Stomach (tissue), 9 donors: Measurements from ENCODE around the gene ENDOD1. TPM values are rescaled to one million over a fixed set of nuclear protein-coding genes. Genes with fewer than 3 reads are reported as not detected.

ENCODE experiments used
- DNase-seq, 2 donors: peaks; one replicate each; pipeline versions ENCODE4 v3.0.0 to v3.0.0-alpha.2; 2013 to 2019
- H3K27ac ChIP-seq, 5 donors: fragments of 200-600 bp in 4 of 5; sonication (generic) in 4 of 5; one replicate each; pipeline ENCODE4 v1.5.1; 2013 to 2019; ENCODE audit warnings: mild to moderate bottlenecking in 1 of 5, moderate library complexity in 1 of 5
- H3K27me3 ChIP-seq, 3 donors: fragments of 200-600 bp; sonication (generic); one replicate each; pipeline ENCODE4 v1.5.1; 2017 to 2019; ENCODE audit warnings: mixed run types in 1 of 3
- H3K36me3 ChIP-seq, 4 donors: fragments of 200-600 bp; sonication (generic); 1 replicate in 3 of 4; 2 replicates in 1 of 4; pipeline ENCODE4 v1.5.1; 2016 to 2019
- H3K4me1 ChIP-seq, 4 donors: fragments of 200-600 bp; sonication (generic); one replicate each; pipeline ENCODE4 v1.5.1; 2016 to 2019
- H3K4me3 ChIP-seq, 4 donors: fragments of 200-600 bp; sonication (generic) in 3 of 4; one replicate each; pipeline ENCODE4 v1.5.1; 2016 to 2019; ENCODE audit warnings: mild to moderate bottlenecking in 1 of 4
- H3K9me3 ChIP-seq, 4 donors: fragments of 200-600 bp; sonication (generic); one replicate each; pipeline ENCODE4 v1.5.1; 2016 to 2019
- EP300 ChIP-seq: sonication (generic); formaldehyde crosslinking; IDR thresholded peaks from one replicate; pipeline ENCODE4 v1.6.1; 2017; ENCODE audit warnings: antibody characterized with exemption
- POLR2A ChIP-seq, 4 donors: fragments of 450-650 bp; IDR thresholded peaks; one replicate each; pipeline ENCODE4 v1.6.1; 2016; ENCODE audit warnings: antibody characterized with exemption in 4 of 4, control low read depth in 2 of 4, mild to moderate bottlenecking in 1 of 4, moderate library complexity in 1 of 4
- POLR2AphosphoS5 ChIP-seq, 3 donors: sonication (generic); formaldehyde crosslinking; IDR thresholded peaks; one replicate each; pipeline ENCODE4 v1.6.1; 2016; ENCODE audit warnings: antibody characterized with exemption in 3 of 3
- WGBS, 5 donors: extraction: QIAGEN DNeasy Blood & Tissue Kit in 3 of 5; methylation state at CpG; one replicate each; pipeline versions ENCODE4 v1.1.5 to v1.1.7; 2013 to 2018; 5-methylcytosine and 5-hydroxymethylcytosine counted together
- intact Hi-C: fragments of 100-400 bp; cut with DNase I; formaldehyde crosslinking; loops from one replicate; pipeline ENCODE4 v1.15.1; 2023; ENCODE audit warnings: low total_unique reads
- polyA plus RNA-seq, 3 donors: library from polyadenylated mRNA; stranded (reverse); fragments of 200-250 nt; gene quantifications; one replicate each; pipeline ENCODE4 v1.2.3, GENCODE V29; 2013
- total RNA-seq, 5 donors: library from RNA; depleted of rRNA; stranded (reverse); fragments of >200 nt; gene quantifications; one replicate each; pipeline versions ENCODE4 v1.1.0 to v1.2.3, GENCODE V29; 2014 to 2016
- TF ChIP-seq, protein P1 (sequence below), 7 experiments: fragments of 450-650 bp in 4 of 7; fragments of 200-600 bp in 3 of 7; sonication (generic) in 3 of 7; IDR thresholded peaks; one replicate each; pipeline ENCODE4 v1.5.1; 2016 to 2019; ENCODE audit warnings: antibody characterized with exemption in 7 of 7, control low read depth in 2 of 7, mild to moderate bottlenecking in 1 of 7
- donor health status: healthy with polysubstance abuse.
- donor health status: Bipolar disorder and iron deficiency.
- donor health status: healthy.

ENDOD1 gene
- total and polyA plus RNA-seq, 8 donors: 2.4 to 32.2 (median 14.9) TPM

DNA sequence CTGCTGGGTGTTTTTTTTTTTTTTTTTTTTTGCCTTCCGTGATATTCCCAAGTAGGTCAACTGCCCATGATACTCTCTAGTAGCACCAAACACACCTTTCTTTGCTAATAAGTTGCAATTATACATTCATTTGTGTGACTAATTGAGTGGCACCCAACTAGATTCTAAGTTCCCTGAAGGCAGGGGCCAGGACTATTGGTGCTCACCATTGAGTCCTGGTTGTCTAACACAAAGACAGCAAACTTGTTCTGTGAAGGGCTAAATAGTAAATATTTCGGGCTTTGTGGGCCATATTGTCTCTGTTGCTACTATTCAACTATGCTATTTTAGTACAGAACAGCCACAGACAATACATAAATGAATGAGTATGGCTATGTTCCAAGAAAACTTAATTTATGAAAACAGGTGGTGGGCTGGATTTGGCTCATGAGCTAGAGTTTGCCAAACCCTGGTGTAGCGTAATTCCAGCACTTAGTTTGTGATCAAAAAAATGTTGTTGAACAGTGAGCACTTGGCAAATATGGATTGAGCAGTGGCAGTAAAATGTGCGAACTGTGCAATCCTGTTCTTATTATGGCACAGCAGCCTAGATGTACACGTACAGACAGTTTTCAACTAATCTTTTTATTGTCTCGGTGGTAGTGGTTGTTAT lies 11.3 kb downstream of the ENDOD1 start:
- Histone ChIP-seq H3K27ac (no peak overlapping the region), H3K36me3 (no peaks in the 10 kb centered on the region), H3K27me3 (no peaks in the 10 kb centered on the region), H3K9me3 (no peaks in the 10 kb centered on the region), H3K4me1 (peaks cover 0 to 4% (median 0%) of the 10 kb centered on the region in 4 donors), H3K4me3 (no peak overlapping the region)
- intact Hi-C loops: no loop called here
- 83 to 94% (median 89%) methylated on average over 6 of the region's 6 CpGs for WGBS, 5 donors
- TF ChIP-seq, protein P1, sequence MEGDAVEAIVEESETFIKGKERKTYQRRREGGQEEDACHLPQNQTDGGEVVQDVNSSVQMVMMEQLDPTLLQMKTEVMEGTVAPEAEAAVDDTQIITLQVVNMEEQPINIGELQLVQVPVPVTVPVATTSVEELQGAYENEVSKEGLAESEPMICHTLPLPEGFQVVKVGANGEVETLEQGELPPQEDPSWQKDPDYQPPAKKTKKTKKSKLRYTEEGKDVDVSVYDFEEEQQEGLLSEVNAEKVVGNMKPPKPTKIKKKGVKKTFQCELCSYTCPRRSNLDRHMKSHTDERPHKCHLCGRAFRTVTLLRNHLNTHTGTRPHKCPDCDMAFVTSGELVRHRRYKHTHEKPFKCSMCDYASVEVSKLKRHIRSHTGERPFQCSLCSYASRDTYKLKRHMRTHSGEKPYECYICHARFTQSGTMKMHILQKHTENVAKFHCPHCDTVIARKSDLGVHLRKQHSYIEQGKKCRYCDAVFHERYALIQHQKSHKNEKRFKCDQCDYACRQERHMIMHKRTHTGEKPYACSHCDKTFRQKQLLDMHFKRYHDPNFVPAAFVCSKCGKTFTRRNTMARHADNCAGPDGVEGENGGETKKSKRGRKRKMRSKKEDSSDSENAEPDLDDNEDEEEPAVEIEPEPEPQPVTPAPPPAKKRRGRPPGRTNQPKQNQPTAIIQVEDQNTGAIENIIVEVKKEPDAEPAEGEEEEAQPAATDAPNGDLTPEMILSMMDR (IDR thresholded peaks at IDR 0.05): no peak
- no peak for DNase-seq

DNA sequence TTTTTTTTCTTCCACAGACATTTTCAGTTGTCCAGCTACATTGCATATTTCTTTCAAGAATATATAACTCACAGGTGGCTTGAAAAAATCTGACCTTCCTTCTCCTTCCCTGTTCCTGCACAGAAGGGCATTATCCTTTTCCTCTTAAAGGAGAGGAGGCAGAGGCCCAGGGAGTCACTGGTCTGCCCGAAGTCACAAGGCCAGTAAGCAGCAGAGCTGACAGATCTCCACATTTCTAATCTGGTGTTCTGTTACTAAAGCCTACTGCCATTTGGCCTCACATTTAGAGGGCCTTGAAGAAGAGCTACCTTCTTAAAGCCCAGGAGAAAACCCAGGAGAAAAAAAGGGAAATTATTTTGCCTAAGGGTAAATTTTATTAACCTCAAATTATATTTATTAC lies 12.3 kb downstream of the ENDOD1 start:
- 72 to 95% (median 77%) methylated on average over 1 of the region's 1 CpG for WGBS, 5 donors
- Histone ChIP-seq H3K36me3 (no peaks in the 10 kb centered on the region), H3K27me3 (no peaks in the 10 kb centered on the region), H3K9me3 (no peaks in the 10 kb centered on the region), H3K27ac (no peak overlapping the region), H3K4me1 (peaks cover 0 to 4% (median 0%) of the 10 kb centered on the region in 4 donors), H3K4me3 (no peak overlapping the region)
- TF ChIP-seq POLR2AphosphoS5 (IDR thresholded peaks at IDR 0.05) (no peak), POLR2A (IDR thresholded peaks at IDR 0.05) (no peak), EP300 (no peak)
- TF ChIP-seq, protein P1 (IDR thresholded peaks at IDR 0.05): no peak
- DNase-seq: no peak
- intact Hi-C loops: no loop called here

DNA sequence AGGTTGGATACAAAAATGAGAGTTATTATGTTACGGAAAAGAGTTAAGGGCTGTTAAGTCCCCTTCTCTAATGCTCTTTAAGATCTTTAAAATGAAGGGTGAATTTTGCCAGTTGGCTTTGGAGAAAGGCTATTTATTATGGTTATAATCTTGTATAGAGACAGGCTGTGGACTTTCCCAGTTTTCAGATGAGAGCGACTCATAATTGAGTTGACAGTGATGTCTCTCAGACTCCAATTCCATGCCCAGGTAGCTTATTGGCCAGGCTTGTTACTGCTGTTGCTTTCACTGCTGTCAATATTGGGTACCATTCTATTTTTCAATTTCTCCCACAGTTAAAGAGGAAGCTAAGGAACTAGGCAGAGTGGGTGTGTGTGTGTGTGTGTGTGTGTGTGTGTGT lies 13.1 kb downstream of the ENDOD1 start:
- DNase-seq: no peak
- Histone ChIP-seq H3K36me3 (no peaks in the 10 kb centered on the region), H3K27ac (no peak overlapping the region), H3K4me1 (peaks cover 0 to 4% (median 2%) of the 10 kb centered on the region in 4 donors), H3K9me3 (no peaks in the 10 kb centered on the region), H3K4me3 (no peak overlapping the region), H3K27me3 (no peaks in the 10 kb centered on the region)
- WGBS, 5 donors: 94 to 99% (median 96%) methylated on average over 2 of the region's 2 CpGs
- intact Hi-C loops: no loop called here
- TF ChIP-seq POLR2A (IDR thresholded peaks at IDR 0.05): no peak
- no peak for TF ChIP-seq POLR2AphosphoS5 (IDR thresholded peaks at IDR 0.05)
- no peak for TF ChIP-seq EP300
- TF ChIP-seq, protein P1 (IDR thresholded peaks at IDR 0.05): no peak

DNA sequence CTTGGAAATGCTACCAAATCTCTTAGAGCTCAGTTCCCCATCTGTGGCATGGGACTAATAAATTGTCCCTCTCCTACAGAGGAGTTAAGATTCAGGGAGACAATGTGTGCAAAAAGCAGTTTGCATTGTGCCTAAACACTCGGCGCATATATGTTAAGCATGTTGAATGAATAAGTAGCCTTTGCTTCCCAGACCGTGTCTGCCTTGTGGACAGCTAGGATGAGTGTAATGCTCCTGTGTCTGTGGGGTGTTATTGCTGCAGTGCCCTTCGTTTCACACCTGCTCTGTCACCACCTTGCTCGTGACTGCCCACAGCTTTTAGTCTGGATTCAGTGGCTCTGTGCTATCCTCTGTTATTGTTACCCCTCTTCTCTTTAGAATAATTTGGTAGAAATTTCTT lies 14.1 kb downstream of the ENDOD1 start:
- no peak for DNase-seq
- 95 to 99% (median 95%) methylated on average over 5 of the region's 5 CpGs for WGBS, 5 donors
- Histone ChIP-seq H3K27ac (no peak overlapping the region), H3K4me1 (peaks cover 0 to 12% (median 8%) of the 10 kb centered on the region in 4 donors), H3K9me3 (no peaks in the 10 kb centered on the region), H3K36me3 (no peaks in the 10 kb centered on the region), H3K4me3 (no peak overlapping the region), H3K27me3 (no peaks in the 10 kb centered on the region)
- intact Hi-C loops: no loop called here
- TF ChIP-seq EP300 (no peak), POLR2A (IDR thresholded peaks at IDR 0.05) (no peak), POLR2AphosphoS5 (IDR thresholded peaks at IDR 0.05) (no peak)
- TF ChIP-seq, protein P1 (IDR thresholded peaks at IDR 0.05): no peak
